Type B pancreatic cell (in vitro differentiated cells): Measurements from ENCODE around the gene LYPLAL1. TPM values are rescaled to one million over a fixed set of nuclear protein-coding genes. Genes with fewer than 3 reads are reported as not detected.

Experiments
- DNase-seq: peaks from one replicate; pipeline ENCODE4 v3.0.0; 2021; ENCODE audit warnings: mixed read lengths; ENCODE audit not compliant: unreplicated experiment; ENCODE audit errors: extremely low spot score
- H3K27ac Mint-ChIP-seq: 2 replicates; pipeline ENCODE4 v1.8.0; 2021; ENCODE audit warnings: mild to moderate bottlenecking, mixed read lengths
- H3K27me3 Mint-ChIP-seq: 2 replicates; pipeline ENCODE4 v1.8.0; 2021; ENCODE audit warnings: mixed read lengths
- H3K36me3 Mint-ChIP-seq: 2 replicates; pipeline ENCODE4 v1.8.0; 2021; ENCODE audit warnings: mixed read lengths
- H3K4me1 Mint-ChIP-seq: one replicate; pipeline ENCODE4 v1.8.0; 2021; ENCODE audit warnings: mixed read lengths; ENCODE audit not compliant: unreplicated experiment
- H3K4me3 Mint-ChIP-seq: 2 replicates; pipeline ENCODE4 v1.8.0; 2021; ENCODE audit warnings: mild to moderate bottlenecking, mixed read lengths
- H3K9me3 Mint-ChIP-seq: 2 replicates; pipeline ENCODE4 v1.8.0; 2021; ENCODE audit warnings: mixed read lengths
- total RNA-seq: library from RNA; stranded (reverse); gene quantifications from 2 replicates; pipeline ENCODE4 v1.2.1, GENCODE V29; 2021; ENCODE audit warnings: low replicate concordance
- TF ChIP-seq, protein P1 (sequence below): fragments of 200-600 bp; sonication (generic); conservative IDR thresholded peaks from 2 replicates; pipeline ENCODE4 v1.5.0; 2021; ENCODE audit warnings: antibody characterized with exemption, mild to moderate bottlenecking

The LYPLAL1 gene
- total RNA-seq, 1 donor from 2014 or later: 29.7 TPM

DNA sequence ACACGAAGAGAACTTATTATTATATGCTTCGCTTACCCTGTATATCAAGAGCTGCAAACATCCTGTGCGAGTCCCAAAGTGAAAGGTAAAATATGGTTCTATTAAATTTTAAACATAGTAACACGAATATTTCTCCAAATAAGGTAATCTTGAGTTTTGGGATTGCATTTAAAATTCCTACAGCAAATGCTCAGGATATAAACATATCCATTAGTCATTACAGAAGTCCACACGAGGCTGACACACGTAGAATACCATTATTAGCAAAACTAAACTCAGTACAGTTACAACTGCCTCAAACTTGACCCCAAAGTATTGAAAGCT, 282 bp upstream of the LYPLAL1 start:
- Mint-ChIP-seq H3K27me3 (no peaks in the 10 kb centered on the region), H3K36me3 (peaks cover 4% of the 10 kb centered on the region), H3K4me3 (peak overlapping the region; percentile 96), H3K9me3 (no peaks in the 10 kb centered on the region), H3K4me1 (peaks cover 30% of the 10 kb centered on the region), H3K27ac (peak overlapping the region; percentile 91)
- TF ChIP-seq, protein P1, sequence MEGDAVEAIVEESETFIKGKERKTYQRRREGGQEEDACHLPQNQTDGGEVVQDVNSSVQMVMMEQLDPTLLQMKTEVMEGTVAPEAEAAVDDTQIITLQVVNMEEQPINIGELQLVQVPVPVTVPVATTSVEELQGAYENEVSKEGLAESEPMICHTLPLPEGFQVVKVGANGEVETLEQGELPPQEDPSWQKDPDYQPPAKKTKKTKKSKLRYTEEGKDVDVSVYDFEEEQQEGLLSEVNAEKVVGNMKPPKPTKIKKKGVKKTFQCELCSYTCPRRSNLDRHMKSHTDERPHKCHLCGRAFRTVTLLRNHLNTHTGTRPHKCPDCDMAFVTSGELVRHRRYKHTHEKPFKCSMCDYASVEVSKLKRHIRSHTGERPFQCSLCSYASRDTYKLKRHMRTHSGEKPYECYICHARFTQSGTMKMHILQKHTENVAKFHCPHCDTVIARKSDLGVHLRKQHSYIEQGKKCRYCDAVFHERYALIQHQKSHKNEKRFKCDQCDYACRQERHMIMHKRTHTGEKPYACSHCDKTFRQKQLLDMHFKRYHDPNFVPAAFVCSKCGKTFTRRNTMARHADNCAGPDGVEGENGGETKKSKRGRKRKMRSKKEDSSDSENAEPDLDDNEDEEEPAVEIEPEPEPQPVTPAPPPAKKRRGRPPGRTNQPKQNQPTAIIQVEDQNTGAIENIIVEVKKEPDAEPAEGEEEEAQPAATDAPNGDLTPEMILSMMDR: no peak
- no peak for DNase-seq

DNA sequence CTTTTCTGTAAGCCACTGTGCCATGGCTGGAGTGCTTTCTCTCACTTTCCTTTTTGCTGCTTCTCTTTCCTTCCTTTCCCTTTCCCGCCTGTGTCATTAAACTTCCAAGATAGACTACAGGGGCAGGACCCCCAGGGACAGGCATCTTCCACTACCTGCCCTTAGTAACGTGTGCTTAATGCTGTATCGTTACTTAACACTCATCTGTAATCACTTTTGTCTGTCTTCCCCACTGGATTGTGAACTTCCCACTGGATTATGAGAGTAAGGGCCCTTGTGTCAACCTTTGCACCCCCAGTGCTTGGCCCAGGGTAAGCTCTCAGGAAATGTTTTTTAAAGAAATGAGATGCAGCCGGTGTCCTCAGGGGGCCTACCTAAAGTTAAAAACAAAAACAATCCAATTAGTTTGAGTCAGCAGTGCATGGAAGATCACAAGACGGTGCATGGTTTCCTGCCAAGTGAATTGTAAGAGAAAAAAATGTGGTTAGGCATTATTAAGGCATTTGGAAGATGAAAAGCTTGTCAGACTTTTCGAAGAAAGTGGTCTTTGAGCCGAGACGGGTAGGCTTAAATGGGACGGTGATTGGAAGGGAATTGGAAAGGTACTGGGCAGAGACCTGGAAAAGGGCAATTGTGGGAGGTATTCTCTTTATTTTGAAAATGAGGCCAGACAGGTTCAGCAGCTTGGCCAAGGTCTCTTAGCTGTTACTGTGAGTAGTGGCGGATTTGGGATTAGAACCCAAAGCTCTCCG, 958 bp downstream of the LYPLAL1 start:
- H3K4me1 Mint-ChIP-seq: peaks cover 30% of the 10 kb centered on the region
- H3K27ac Mint-ChIP-seq: peak overlapping the region; percentile 91
- no peaks in the 10 kb centered on the region for H3K27me3 Mint-ChIP-seq
- TF ChIP-seq, protein P1: no peak
- DNase-seq: no peak
- H3K9me3 Mint-ChIP-seq: no peaks in the 10 kb centered on the region
- H3K4me3 Mint-ChIP-seq: peak overlapping the region; percentile 96
- H3K36me3 Mint-ChIP-seq: peaks cover 10% of the 10 kb centered on the region

DNA sequence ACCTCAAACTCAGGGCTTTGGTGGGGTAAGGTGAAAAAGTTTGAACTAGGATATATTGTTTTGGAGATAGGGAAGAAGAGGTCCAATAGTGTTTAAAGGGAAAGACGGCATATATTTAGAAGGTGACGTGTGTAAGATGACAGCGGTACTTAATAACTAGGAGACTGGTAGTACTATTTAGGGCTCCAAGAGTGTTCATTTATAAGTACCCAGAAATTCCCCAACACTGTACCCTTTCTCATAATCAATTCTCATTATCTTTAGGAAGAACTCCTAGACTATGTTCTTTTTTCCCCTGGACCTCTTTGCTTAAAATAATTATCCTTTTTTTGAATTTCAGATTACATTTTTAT, 1.5 kb downstream of the LYPLAL1 start:
- peak overlapping the region; percentile 96 for H3K4me3 Mint-ChIP-seq
- peaks cover 10% of the 10 kb centered on the region for H3K36me3 Mint-ChIP-seq
- H3K27me3 Mint-ChIP-seq: no peaks in the 10 kb centered on the region
- H3K4me1 Mint-ChIP-seq: peaks cover 30% of the 10 kb centered on the region
- no peak for DNase-seq
- no peaks in the 10 kb centered on the region for H3K9me3 Mint-ChIP-seq
- H3K27ac Mint-ChIP-seq: peak overlapping the region; percentile 91
- TF ChIP-seq, protein P1: no peak

DNA sequence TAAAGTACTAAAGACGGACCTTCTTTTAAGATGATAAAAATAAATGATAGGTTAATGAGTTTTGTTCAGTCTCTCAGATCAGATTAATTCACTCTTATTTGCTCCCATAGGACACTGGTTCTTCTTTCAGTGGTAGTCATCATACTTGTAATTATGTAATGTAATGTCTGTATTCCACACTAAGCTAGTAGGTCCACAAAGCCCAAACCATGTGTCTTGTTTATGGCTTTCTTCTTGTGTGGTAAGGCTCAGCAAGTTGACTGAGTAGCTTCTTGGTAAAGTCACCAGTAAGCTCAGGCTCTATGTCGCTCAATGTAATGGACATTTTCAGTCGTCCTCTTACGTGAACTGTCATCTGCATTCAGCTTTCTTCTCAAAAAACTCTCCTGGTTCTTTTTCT, 2.5 kb downstream of the LYPLAL1 start:
- peak overlapping the region; percentile 41 for H3K4me3 Mint-ChIP-seq
- no peak overlapping the region for H3K27ac Mint-ChIP-seq
- H3K9me3 Mint-ChIP-seq: no peaks in the 10 kb centered on the region
- H3K36me3 Mint-ChIP-seq: peaks cover 15% of the 10 kb centered on the region
- no peak for DNase-seq
- TF ChIP-seq, protein P1: no peak
- H3K4me1 Mint-ChIP-seq: peaks cover 30% of the 10 kb centered on the region
- H3K27me3 Mint-ChIP-seq: no peaks in the 10 kb centered on the region

DNA sequence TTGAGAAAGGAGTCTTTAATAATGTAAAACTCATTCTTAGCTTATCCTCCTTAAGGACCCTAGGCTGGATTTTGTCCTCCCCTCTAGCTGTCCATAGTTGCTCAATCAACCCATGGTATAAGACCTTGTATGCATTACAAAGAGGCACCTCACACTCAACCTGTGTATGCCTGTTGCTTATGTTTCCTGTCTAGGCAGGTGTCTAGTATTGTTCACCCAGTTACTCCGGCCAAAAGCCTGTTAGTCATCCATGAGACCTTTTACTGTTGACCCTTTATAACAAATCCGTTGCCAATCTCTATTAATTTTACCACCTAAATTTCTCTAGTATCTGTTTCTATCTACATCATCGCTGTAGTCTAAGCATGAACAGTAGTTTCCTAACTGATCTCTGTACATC, 3.7 kb downstream of the LYPLAL1 start:
- no peak for DNase-seq
- peaks cover 25% of the 10 kb centered on the region for H3K36me3 Mint-ChIP-seq
- H3K9me3 Mint-ChIP-seq: no peaks in the 10 kb centered on the region
- H3K4me1 Mint-ChIP-seq: peaks cover 30% of the 10 kb centered on the region
- H3K4me3 Mint-ChIP-seq: peak overlapping the region; percentile 9
- H3K27ac Mint-ChIP-seq: no peak overlapping the region
- no peaks in the 10 kb centered on the region for H3K27me3 Mint-ChIP-seq
- TF ChIP-seq, protein P1: no peak
